Measurements from ENCODE around the gene PLPP4. TPM values are rescaled to one million over a fixed set of nuclear protein-coding genes. Genes with fewer than 3 reads are reported as not detected.

Gene PLPP4
- not detected for total RNA-seq

- H3K4me1 ChIP-seq (ENCODE audit: insufficient read depth, low read length), result no peaks in the 10 kb centered on the region
- H3K27me3 ChIP-seq (ENCODE audit: insufficient read depth, low read length), result peaks cover 40% of the 10 kb centered on the region
- H3K4me3 ChIP-seq (ENCODE audit: low read length), result no peak within 1 kb of the TSS
- no peaks in the 10 kb centered on the region for H3K9me3 ChIP-seq (ENCODE audit: low read depth, low read length)
These were observed at the start of gene PLPP4 for GRCh38 chr10:120456626-120457430. Gene PLPP4, plus strand, starts transcription at chr10:120457227. Its CDS starts 79 bp downstream, at chr10:120457306.

- Histone ChIP-seq H3K27me3 (ENCODE audit: insufficient read depth, low read length) (no peaks in the 10 kb centered on the region), H3K9me3 (ENCODE audit: low read depth, low read length) (no peaks in the 10 kb centered on the region), H3K4me1 (ENCODE audit: insufficient read depth, low read length) (no peaks in the 10 kb centered on the region), H3K4me3 (ENCODE audit: low read length) (no peak overlapping the region)
These were observed 47.2 kb upstream of the PLPP4 start for GRCh38 chr10:120409816-120410215.

DNA sequence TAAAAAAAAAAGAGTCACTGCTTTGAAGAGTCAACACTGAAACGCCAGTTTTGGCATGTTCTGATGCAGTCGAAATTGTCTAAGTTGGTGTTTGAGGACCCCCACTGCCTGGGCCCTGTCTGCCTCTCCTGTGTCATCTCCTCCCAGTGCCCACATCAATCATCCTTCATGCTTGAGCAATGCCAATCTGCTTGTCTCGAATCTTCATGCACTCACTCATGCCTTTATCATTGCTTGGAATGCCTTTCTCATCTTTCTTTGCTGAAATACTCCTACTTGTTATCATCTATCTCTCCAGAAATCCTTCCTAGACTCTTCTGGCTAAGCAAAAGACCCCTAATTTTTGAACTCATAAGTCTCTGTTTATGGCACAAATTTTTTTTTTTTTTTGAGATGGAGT, 42.1 kb upstream of the PLPP4 start:
- no peak overlapping the region for H3K4me3 ChIP-seq (ENCODE audit: low read length)
- H3K4me1 ChIP-seq (ENCODE audit: insufficient read depth, low read length), result no peaks in the 10 kb centered on the region
- H3K27me3 ChIP-seq (ENCODE audit: insufficient read depth, low read length), result no peaks in the 10 kb centered on the region
- H3K9me3 ChIP-seq (ENCODE audit: low read depth, low read length), result no peaks in the 10 kb centered on the region

DNA sequence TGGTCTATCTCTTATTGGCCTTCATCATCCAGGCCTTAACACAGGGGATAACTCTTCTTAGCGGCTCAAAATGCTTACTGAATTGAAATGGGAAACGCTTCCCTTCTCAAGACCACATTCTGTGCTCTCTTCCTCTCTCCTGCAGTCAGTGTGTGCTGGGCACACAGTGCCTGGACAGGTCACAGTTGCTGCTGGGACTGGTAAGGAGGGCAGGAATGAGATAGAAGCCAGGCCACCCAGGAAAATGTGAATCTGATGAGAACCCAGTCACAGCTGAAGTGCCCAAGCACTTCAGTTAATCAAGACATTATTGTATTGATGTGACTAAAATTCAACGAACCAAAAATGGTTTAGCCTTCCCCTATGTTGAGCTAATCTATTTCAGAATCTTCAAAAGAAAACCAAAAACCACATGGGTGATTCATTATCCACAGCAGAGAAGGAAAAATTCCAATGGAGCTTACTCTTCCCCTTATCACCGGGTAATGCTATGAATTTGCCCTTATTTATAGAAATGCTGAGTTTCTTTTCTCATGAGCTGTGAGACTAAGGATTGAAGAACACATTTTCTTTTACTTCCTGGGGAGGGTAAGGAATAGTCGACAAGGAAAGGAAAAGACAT, 41.2 kb upstream of the PLPP4 start:
- no peaks in the 10 kb centered on the region for H3K27me3 ChIP-seq (ENCODE audit: insufficient read depth, low read length)
- H3K4me1 ChIP-seq (ENCODE audit: insufficient read depth, low read length), result no peaks in the 10 kb centered on the region
- no peak overlapping the region for H3K4me3 ChIP-seq (ENCODE audit: low read length)
- H3K9me3 ChIP-seq (ENCODE audit: low read depth, low read length), result no peaks in the 10 kb centered on the region

DNA sequence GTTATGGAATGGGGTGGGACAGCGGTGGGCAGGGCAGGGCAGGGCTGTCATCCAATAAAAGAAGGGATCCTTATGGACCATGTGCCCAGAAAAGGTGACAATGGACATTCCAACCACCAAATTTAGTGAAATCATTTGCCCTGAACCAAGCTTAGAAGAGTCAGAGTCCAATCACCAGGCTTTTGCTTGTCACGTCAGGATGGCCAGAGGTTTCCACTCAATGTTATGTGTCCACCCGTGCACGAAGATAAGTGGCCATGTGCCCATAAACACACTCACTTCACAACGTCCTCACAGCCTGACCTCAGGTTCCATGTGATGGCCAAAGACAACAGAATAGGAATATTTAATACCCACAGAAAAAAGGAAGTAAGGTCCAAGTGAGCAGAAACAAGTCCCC, 36.6 kb upstream of the PLPP4 start:
- no peak overlapping the region for H3K4me3 ChIP-seq (ENCODE audit: low read length)
- H3K27me3 ChIP-seq (ENCODE audit: insufficient read depth, low read length), result no peaks in the 10 kb centered on the region
- H3K9me3 ChIP-seq (ENCODE audit: low read depth, low read length), result no peaks in the 10 kb centered on the region
- no peaks in the 10 kb centered on the region for H3K4me1 ChIP-seq (ENCODE audit: insufficient read depth, low read length)

GRCh38 chr10:120421250-120421649, 35.8 kb upstream of the PLPP4 start:
- no peak overlapping the region for H3K4me3 ChIP-seq (ENCODE audit: low read length)
- no peaks in the 10 kb centered on the region for H3K27me3 ChIP-seq (ENCODE audit: insufficient read depth, low read length)
- no peaks in the 10 kb centered on the region for H3K9me3 ChIP-seq (ENCODE audit: low read depth, low read length)
- no peaks in the 10 kb centered on the region for H3K4me1 ChIP-seq (ENCODE audit: insufficient read depth, low read length)

DNA sequence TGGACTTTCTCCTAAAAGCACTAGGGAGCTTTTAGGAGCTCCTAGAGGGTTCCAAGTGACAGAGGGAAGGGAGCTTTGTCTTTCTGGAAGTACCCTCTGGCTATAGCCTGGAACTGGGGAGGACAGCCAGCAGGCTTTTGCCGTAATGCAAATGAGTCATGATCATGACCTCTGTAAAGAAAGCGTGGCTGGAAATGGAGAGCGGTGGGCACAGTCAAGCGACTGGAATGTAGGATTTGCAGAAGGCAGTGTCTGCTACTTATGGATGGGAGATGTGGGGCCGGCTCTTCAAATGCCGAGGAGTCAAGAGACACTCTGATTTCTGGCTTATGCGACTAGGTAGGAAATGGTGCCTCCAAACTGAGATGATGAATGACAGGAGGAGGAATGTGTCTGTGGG, 34.6 kb upstream of the PLPP4 start:
- H3K4me1 ChIP-seq (ENCODE audit: insufficient read depth, low read length), result no peaks in the 10 kb centered on the region
- H3K9me3 ChIP-seq (ENCODE audit: low read depth, low read length), result no peaks in the 10 kb centered on the region
- no peak overlapping the region for H3K4me3 ChIP-seq (ENCODE audit: low read length)
- H3K27me3 ChIP-seq (ENCODE audit: insufficient read depth, low read length), result no peaks in the 10 kb centered on the region

- H3K27me3 ChIP-seq (ENCODE audit: insufficient read depth, low read length), result no peaks in the 10 kb centered on the region
- no peak overlapping the region for H3K4me3 ChIP-seq (ENCODE audit: low read length)
- no peaks in the 10 kb centered on the region for H3K4me1 ChIP-seq (ENCODE audit: insufficient read depth, low read length)
- no peaks in the 10 kb centered on the region for H3K9me3 ChIP-seq (ENCODE audit: low read depth, low read length)
These were observed 33.4 kb upstream of the PLPP4 start for GRCh38 chr10:120423431-120424197.

DNA sequence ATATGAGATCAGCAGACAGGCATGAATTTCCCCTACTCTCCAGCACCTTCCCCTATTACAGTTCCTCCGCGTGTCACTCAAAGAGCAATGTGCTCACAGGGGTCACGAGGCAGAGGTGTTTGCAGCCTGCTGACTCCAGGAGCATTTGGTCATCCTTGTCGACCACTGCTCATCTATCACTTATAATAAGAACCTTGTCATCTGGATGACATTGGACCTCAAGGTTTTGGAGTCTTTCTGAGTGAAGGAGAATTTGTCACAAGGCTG, 32.9 kb upstream of the PLPP4 start:
- Histone ChIP-seq H3K27me3 (ENCODE audit: insufficient read depth, low read length) (no peaks in the 10 kb centered on the region), H3K4me1 (ENCODE audit: insufficient read depth, low read length) (no peaks in the 10 kb centered on the region), H3K9me3 (ENCODE audit: low read depth, low read length) (no peaks in the 10 kb centered on the region), H3K4me3 (ENCODE audit: low read length) (no peak overlapping the region)

DNA sequence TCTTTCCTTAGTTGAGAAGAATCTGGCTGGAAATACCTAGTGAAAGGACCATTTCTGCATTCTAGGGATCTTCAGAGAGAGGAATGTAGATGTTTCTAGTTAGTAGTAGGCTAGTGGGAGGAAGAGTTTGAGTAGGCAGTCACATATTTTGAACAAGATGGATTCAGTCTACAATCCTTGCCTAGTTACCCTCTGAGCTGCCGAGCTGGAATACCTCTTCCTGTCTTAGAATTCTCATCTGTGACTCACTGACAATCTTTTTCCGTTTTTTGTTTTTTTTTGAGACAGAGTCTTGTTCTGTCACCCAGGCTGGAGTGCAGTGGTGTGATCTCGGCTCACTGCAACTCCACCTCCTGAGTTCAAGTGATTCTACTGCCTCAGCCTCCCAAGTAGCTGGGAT, 30.7 kb upstream of the PLPP4 start:
- H3K27me3 ChIP-seq (ENCODE audit: insufficient read depth, low read length), result no peaks in the 10 kb centered on the region
- no peaks in the 10 kb centered on the region for H3K4me1 ChIP-seq (ENCODE audit: insufficient read depth, low read length)
- no peaks in the 10 kb centered on the region for H3K9me3 ChIP-seq (ENCODE audit: low read depth, low read length)

GRCh38 chr10:120428754-120429153, 28.3 kb upstream of the PLPP4 start:
- no peaks in the 10 kb centered on the region for H3K9me3 ChIP-seq (ENCODE audit: low read depth, low read length)
- H3K27me3 ChIP-seq (ENCODE audit: insufficient read depth, low read length), result no peaks in the 10 kb centered on the region
- no peaks in the 10 kb centered on the region for H3K4me1 ChIP-seq (ENCODE audit: insufficient read depth, low read length)
- H3K4me3 ChIP-seq (ENCODE audit: low read length), result no peak overlapping the region

More for the DNA sequence above, 30.7 kb upstream of the PLPP4 start:
- no peak overlapping the region for H3K4me3 ChIP-seq (ENCODE audit: low read length)

DNA sequence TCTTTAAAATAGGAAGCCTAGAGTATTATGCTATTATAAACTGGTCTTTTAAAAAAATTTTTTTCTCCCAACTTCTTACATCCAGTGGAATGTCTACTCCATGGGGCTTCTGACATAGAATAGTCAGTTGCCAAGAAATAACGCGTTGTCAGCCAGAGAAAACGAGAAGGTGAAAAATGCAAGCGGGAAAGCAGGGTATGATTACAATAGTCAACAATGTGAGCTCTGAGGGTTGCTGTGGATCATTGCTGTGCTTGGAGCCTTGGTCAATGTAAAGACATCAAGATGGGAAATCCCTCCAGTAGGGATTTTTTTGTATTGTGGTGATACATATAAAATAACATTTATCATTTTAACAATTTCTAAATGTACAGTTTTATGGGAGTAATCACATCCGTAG, 27.6 kb upstream of the PLPP4 start:
- no peaks in the 10 kb centered on the region for H3K27me3 ChIP-seq (ENCODE audit: insufficient read depth, low read length)
- no peaks in the 10 kb centered on the region for H3K9me3 ChIP-seq (ENCODE audit: low read depth, low read length)
- H3K4me3 ChIP-seq (ENCODE audit: low read length), result no peak overlapping the region
- H3K4me1 ChIP-seq (ENCODE audit: insufficient read depth, low read length), result no peaks in the 10 kb centered on the region

DNA sequence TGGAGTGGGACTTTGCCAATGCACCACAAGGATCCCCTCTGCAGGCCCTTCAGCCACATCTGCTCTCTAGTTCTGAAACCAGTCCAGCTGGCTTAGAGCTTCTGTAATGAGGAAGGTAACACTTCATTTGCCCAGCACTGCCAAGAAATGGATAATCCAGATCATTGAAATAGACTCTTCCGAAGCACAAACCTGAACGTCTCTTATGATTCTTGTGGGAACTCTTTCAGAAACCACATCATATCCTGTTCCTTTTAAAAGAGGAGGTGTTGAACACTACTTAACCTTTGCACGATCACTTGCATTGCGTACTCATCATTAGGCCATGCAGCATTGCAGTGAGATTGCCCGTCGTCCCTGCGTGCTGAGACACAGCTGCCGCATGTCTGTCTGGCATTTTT, 25.8 kb upstream of the PLPP4 start:
- Histone ChIP-seq H3K9me3 (ENCODE audit: low read depth, low read length) (no peaks in the 10 kb centered on the region), H3K4me3 (ENCODE audit: low read length) (no peak overlapping the region), H3K27me3 (ENCODE audit: insufficient read depth, low read length) (no peaks in the 10 kb centered on the region), H3K4me1 (ENCODE audit: insufficient read depth, low read length) (no peaks in the 10 kb centered on the region)

GRCh38 chr10:120432209-120432608, 24.8 kb upstream of the PLPP4 start:
- no peaks in the 10 kb centered on the region for H3K4me1 ChIP-seq (ENCODE audit: insufficient read depth, low read length)
- H3K9me3 ChIP-seq (ENCODE audit: low read depth, low read length), result no peaks in the 10 kb centered on the region

DNA sequence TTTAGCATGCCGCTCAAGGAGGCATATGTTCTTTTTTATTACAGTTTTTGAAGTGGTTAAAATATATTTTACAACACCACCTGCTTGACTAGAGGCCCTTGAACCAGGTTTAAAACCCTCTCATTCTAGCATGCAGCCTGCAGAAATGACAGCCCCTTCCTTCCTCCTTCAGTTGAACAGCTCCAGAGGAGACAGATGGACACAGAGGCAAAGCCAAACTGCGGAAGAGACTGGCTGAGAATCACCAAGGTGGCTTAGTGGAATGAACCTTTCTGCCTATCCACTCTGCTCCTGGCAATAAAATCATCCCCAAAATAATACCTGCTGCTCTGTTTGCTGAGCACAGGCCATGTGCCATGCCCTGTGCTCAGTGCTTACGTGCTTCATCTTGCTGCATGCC, 23.9 kb upstream of the PLPP4 start:
- Histone ChIP-seq H3K4me1 (ENCODE audit: insufficient read depth, low read length) (no peaks in the 10 kb centered on the region), H3K27me3 (ENCODE audit: insufficient read depth, low read length) (no peaks in the 10 kb centered on the region), H3K9me3 (ENCODE audit: low read depth, low read length) (no peaks in the 10 kb centered on the region), H3K4me3 (ENCODE audit: low read length) (no peak overlapping the region)

More at GRCh38 chr10:120432209-120432608, 24.8 kb upstream of the PLPP4 start:
- no peak overlapping the region for H3K4me3 ChIP-seq (ENCODE audit: low read length)
- no peaks in the 10 kb centered on the region for H3K27me3 ChIP-seq (ENCODE audit: insufficient read depth, low read length)

Data from mononuclear cell (primary cell).